ENCODE results near the gene NRSN2.
A peak's percentile ranks its signal among the peaks of the same experiment; 100 is the strongest.
"Not testable (repeated sequence)": the region's sequence is repeated elsewhere in the genome, so short reads cannot be mapped to it uniquely, and the experiment has no call there.

The NRSN2 gene

DNA sequence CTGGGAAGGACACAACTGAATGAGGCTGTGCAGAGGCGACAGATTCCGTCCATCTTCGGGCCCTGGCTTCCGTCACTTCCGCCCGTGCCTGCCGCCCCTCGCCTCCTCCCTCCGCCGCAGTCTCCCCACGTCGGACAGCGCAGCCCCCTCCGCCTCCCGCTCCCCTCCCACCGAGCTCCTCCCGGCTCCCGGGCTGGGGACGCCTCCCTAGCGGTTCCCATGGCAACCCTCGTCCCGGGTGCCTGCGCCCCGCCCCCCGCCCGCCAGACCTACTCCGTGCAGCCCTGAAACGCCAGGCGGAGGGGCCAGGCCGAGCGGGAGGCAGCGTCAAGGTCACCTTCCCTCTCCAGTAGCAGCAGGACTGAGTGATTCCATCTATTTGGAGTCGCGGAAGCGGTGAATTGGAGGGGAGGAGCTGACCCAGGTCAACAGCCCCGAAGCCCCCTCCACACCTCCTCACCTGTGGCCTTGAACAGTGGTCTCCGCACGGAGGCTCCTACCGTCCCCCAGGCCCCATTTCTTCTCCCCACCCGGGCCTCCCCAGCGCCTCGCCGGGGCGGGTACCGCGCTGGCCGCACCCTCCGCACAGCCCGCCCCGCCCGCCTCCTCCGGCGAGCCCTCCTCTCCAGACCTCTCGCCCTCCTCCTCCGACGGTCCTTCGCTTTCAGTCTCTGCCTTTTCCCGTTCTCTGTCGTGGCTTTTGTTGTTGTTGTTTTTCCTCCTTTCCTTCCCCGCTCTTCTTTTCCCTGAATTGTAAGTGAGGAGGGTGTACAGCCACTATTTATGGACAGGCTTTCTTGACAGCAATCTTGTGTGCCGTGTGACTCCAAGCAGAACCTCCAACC lies 951 bp downstream of the NRSN2 start:
- in situ Hi-C loops (cut with MboI; ENCODE audit: low pct_unique_long_range_greater_than_20kb, low sequenced_read_pairs): no loop called here
- DNase-seq: peak; percentile 93

DNA sequence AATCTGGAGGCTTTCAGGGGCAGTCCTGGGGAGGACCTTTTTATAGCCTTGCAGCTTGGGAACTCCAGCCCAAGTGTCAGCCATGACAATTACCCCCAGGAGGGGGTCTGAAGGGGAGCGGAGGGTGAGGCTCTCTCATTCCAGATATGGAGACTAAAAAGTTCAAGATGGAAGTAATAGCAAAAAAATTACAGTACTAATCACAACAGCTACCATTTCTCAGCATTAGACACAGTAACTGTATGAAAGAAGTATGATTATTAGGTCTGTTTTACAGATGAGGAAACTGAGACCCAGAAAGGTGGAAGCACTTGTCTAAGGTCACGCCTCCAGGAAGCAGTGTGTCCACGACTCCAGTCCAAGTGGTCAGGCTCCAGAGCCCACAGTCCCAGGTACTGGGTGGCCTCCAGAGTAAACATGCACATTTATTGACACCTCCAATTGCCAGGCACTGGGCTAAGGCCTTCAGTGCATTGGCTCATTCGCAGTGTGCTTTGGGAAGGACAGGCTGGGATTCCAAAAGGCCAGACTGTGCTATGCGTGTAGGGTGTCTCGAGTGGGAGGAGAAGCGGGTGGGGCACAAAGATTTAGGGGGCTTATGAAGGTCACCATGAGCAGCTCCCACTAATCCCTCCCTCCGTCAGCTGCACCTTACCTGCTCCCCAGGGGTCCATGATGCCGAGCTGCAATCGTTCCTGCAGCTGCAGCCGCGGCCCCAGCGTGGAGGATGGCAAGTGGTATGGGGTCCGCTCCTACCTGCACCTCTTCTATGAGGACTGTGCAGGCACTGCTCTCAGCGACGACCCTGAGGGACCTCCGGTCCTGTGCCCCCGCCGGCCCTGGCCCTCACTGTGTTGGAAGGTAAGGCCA lies 2.3 kb downstream of the NRSN2 start:
- in situ Hi-C loops (cut with MboI; ENCODE audit: low pct_unique_long_range_greater_than_20kb, low sequenced_read_pairs): no loop called here
- DNase-seq: no peak

DNA sequence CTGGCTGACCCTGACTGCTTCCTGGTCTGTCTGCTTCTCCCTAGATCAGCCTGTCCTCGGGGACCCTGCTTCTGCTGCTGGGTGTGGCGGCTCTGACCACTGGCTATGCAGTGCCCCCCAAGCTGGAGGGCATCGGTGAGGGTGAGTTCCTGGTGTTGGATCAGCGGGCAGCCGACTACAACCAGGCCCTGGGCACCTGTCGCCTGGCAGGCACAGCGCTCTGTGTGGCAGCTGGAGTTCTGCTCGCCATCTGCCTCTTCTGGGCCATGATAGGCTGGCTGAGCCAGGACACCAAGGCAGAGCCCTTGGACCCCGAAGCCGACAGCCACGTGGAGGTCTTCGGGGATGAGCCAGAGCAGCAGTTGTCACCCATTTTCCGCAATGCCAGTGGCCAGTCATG lies 6.3 kb downstream of the NRSN2 start:
- DNase-seq: no peak
- in situ Hi-C loops (cut with MboI; ENCODE audit: low pct_unique_long_range_greater_than_20kb, low sequenced_read_pairs): no loop called here

DNA sequence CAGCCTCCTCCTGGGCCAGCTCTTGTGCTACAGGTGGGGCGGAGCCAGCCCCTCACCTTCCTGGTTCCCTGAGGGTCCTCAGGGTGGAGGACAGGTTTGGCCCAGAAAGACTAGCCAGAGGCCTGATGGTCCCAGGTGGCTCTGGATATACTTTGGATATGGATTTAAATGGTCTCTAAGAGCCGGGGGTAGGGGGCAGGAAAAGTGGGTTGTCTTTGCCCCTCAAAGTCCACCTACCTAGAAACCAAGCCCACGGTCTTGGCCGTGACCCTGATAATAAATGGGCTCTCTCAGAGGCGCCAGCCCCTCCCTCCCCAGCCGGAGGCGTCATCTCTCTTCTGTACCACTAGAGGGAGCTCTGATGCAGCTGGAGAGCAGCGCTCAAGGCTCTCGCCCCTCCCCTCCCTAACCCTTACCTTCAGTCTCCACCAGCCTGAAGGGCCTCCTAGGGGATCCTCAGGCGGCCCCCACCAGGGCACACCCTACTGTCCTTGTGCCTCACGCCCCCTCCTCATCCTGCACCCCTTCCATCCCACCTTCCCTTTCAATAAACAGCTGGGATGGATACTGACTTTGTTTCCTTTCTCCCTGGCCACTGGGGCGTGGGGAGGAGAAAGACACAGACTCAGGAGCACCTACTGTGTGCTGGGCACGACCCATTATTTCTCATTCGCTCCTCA lies 7.5 kb downstream of the NRSN2 start:
- in situ Hi-C loops (cut with MboI; ENCODE audit: low pct_unique_long_range_greater_than_20kb, low sequenced_read_pairs): no loop called here
- peak; percentile 83 for DNase-seq

DNA sequence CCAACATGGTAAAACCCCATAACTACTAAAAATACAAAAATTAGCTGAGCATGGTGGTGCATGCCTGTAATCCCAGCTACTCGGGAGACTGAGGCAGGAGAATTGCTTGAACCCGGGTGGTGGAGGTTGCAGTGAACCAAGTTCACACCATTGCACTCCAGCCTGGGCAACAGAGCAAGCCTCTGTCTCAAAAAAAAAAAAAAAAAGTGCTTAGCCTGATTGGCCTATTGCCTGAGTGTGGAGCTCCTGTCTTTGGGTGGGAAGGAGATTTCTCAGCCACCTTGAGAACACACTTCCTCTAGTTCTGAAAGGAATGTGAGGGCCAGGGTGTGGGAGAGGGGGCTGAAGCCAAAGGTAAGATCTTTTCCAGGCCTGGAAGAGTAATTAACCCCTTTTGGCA lies 9.2 kb downstream of the NRSN2 start:
- DNase-seq; in situ Hi-C loops (cut with MboI; ENCODE audit: low pct_unique_long_range_greater_than_20kb, low sequenced_read_pairs): not testable (repeated sequence)

DNA sequence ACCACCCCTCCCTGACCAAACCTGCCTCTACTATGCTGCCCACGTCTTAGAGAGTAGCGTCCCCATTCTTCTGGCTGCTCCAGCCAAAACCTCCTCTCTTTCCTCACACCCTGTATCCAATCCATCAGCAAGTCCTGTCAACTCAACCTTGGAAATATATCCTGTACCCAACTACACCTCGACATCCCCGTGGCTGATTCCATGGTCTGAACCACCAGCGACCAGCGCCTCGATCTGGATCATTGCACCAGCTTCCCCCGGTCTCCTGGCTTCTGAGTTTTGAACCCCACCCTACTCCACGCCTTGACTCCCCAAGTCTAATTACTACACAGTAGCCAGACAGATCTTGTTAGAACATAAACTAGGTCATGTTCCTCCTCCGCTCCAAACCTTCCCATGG lies 9.8 kb downstream of the NRSN2 start:
- in situ Hi-C loops (cut with MboI; ENCODE audit: low pct_unique_long_range_greater_than_20kb, low sequenced_read_pairs): no loop called here
- DNase-seq: no peak

DNA sequence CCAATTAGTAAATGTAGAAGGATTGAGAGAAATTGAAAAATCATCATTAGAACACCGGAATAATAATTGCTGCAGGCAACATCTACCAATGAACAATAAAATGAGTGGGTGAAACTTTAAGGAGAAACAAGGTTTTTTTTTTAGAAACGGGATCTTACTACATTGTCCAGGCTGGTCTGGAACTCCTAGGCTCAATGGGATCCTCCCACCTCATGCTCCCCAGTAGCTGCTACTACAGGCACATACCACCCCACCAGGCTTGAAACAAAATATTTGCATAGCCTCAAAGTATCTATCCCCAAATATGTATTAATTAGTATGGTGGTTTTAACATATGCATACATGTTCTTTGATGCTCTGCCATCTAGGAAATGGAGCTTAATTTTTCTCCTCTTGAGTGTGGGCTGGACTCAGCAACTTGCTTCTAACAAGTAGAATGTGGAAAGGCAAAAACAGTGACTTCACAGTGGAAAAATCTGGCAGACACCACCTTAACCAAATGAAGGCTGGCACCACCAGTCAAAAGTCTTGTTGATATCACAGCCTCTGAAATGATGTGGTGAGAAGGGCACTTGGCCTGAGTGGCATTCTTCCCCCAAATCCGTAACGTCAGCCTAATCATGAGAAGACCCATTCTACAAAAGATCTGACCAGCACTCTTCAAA lies 12.1 kb downstream of the NRSN2 start:
- in situ Hi-C loops (cut with MboI; ENCODE audit: low pct_unique_long_range_greater_than_20kb, low sequenced_read_pairs): no loop called here
- no peak for DNase-seq

DNA sequence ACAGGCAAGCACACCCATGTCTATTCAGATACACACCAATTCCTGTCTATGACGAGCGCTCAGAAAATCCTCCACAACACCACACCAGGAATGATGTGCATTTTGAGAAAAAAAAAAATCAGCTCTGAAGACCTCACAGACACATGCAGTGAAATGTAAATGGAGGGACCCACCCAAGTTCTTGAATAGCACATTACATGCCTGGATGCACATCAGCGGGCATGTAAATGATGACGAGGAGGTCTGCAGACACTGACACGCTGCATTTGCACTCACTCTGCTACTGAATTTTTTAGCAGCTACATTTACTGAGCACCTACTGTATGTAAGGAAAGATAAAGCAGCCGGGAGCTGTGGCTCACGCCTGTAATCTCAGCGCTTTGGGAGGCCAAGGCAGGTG lies 14.7 kb downstream of the NRSN2 start:
- no peak for DNase-seq
- in situ Hi-C loops (cut with MboI; ENCODE audit: low pct_unique_long_range_greater_than_20kb, low sequenced_read_pairs): no loop called here

DNA sequence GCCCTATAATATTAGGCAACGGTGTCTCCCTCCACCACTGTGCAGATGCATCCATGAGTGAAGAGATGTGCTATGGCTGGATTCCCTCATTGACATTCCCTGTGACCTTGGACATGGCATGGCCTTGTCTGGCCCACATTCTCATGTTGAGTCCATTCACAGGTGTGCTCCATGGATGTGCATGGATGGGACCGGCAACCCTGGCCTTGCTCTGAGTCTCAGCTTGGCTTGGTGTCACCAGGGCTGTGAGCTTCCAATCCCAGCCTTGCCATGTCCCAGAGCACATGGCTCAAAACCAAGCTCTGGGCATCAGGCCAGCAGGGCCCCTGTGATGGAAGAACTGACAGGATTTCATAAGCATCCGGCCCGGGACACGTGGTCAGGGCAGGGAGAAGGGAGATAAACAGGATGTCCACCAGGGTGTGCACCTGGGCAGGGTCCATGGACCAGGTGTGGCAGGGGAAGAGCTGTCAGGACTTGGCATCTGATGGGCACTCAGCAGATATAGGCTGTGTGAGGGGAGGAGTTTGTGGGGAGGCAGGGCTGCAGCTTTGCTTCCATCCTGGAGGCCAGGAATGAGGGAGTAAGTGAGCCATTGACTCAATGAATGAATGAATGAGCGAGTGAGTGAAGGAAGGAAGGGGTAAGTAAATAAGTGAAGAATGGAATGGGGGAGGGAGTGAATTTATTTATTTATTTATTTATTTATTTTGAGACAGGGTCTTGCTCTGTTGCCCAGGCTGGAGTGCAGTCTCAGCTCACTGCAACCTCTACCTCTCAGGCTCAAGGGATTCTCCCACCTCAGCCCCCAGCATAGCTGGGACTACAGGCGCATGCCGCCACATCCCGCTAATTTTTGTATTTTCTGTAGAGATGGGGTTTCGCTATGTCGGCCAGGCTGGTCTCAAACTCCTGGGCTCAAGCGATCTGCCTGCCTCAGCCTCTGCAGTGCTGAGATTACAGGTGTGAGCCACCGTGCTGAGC lies 15.7 kb downstream of the NRSN2 start:
- peak; percentile 92 for DNase-seq
- in situ Hi-C loops (cut with MboI; ENCODE audit: low pct_unique_long_range_greater_than_20kb, low sequenced_read_pairs): no loop called here

DNA sequence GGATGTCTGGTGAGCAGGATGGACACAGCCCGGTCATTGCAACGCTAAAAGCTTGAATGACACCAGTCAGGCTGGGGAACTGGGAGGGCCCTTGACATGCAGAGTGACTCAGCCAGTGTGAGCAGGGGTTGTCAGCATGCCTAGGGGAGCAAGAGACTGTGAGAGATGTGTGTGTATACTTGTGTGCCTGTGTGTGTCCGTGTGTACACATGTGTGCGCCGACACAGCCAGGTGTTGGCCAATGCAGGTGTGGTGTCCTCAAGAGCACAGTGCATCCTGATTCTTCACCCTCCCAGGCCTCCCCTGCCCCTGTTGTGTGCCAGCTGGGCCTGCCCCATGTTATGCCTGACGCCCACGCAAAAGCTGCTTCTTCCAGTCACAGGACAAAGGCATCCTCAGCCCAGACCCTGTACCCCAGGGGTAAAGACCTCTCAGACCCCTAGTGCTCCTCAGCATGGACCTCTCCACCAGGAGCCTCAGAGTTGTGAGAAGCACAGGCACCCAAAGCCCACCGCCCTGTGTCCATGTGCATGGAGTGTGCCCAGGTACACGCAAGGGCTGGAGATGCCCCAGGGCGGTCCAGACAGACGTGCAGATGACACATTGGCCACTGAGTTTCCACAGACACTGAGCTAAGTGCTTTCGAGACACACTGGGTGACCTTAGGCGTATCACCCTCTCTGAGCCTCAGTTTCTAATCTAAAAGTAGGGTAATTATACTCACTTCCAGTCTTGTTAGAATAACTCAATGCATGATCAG lies 16.6 kb downstream of the NRSN2 start:
- in situ Hi-C loops (cut with MboI; ENCODE audit: low pct_unique_long_range_greater_than_20kb, low sequenced_read_pairs): no loop called here
- no peak for DNase-seq

DNA sequence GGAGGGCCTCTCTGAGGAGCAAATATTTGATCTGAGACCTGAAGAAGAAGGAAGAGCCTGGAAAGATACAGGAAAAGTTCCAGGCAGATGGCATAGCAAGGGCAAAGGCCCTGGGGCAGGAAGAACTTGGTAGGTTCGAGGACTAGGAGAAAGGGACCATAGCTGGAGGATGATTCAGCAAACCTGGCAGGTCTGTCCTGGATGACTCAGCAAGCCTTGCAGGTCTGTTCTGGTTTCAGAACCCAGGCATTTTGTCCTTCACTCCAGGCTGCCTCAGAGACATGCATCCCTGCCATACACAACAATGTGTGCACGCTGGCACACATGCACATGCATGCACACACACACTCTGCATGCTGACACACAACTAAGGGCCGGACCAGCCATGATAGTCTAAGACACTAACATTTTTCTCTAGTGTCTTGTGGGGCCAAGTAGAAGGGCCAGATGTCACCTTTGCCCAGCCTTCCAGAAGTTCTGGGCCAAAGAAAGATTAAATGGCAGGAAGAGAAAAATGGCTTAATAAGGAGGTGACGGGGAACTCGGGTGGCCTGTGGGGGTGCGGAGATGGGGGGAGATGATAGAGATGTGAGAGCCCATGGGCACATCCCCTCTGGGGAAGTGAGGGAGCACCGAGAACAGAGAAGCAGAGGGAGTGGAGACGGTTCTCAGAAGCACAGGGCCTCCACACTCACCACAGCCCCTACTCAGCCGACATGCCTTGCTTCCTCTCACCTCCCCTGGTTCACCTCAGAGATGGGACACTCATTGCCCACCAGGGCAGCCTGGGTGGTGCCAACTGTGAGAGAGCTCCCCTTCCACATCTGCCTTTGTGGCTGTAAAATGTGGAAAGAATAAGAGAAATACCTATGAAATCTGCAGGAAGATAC lies 18.2 kb downstream of the NRSN2 start:
- in situ Hi-C loops (cut with MboI; ENCODE audit: low pct_unique_long_range_greater_than_20kb, low sequenced_read_pairs): no loop called here
- no peak for DNase-seq

DNA sequence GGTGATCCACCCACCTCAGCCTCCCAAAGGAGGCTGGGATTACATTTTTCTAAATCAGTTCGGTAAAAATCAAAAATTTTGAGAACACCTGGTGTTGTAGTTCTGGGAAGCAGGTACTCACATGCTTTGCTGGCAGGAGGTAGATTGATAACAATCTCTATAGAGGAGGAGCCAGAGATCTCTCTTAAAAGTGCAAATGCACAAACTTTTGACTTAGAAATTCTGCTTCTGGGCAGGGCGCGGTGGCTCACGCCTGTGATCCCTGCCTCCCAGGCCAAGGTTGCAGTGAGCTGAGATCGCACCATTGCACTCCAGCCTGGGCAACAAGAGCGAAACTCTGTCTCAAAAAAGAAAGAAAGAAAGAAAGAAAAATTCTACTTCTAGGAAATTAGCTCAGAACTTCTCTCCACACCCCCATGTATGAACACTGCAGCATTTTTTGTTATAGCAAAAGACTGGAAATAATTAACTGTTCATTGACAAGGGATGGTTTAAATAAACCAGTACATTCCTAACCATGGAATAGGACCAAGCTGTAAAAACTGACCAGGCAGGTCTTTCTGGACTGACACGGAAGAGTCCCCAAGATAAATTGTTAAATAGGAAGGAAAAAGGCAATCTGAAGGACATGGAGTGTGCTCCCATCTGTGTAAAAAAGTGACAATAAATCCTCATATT lies 19.3 kb downstream of the NRSN2 start:
- DNase-seq: no peak
- in situ Hi-C loops (cut with MboI; ENCODE audit: low pct_unique_long_range_greater_than_20kb, low sequenced_read_pairs): no loop called here

DNA sequence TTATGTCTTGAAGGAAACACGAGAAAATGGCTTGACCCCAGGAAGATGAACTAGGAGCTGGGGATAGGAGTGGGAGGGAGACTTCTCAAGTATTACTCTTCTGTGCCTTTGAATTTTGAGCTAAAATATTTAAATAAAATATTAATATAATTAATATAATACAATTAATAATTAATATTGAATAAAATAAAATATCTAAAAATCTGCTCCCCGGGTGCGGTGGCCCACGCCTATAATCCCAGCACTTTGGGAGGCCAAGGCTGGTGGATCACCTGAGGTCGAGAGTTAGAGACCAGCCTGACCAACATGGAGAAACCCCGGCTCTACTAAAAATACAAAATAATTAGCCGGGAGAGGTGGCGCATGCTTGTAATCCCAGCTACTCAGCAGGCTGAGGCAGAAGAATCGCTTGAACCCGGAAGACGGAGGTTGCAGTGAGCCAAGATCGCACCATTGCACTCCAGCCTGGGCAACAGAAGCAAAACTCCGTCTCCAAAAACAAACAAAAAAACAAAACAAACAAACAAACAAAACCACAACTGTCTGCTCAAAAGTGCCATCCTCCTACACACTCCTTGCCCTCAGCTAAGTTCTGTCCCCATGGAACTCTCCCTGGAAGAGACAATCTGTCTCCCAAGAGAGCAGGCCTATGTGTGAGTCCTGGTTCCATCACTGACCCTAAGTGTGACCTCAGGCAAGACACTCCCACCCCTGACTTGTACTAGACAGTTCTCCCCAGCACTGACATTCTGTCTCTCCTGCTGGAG lies 20.0 kb downstream of the NRSN2 start:
- DNase-seq: no peak
- in situ Hi-C loops (cut with MboI; ENCODE audit: low pct_unique_long_range_greater_than_20kb, low sequenced_read_pairs): no loop called here

DNA sequence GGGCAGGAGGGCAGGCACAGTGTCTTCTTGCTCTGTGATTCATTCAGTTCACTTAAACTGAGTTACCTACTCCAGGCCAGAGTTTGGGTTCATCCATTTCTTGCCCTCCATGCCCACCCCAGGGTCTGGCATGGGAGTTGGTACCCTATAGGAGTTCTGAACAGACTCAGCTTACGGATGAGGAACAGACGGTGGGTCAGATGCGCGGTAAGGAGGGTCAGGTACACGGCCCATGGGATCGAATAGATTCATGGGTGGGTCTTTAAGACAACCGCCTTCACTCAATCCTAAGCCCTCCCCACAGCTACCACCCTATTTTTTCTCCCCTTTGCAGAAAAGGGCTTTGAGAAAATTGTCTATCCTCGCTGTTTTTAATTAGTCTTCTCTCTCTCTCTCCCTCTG lies 20.6 kb downstream of the NRSN2 start:
- DNase-seq: no peak
- in situ Hi-C loops (cut with MboI; ENCODE audit: low pct_unique_long_range_greater_than_20kb, low sequenced_read_pairs): no loop called here

DNA sequence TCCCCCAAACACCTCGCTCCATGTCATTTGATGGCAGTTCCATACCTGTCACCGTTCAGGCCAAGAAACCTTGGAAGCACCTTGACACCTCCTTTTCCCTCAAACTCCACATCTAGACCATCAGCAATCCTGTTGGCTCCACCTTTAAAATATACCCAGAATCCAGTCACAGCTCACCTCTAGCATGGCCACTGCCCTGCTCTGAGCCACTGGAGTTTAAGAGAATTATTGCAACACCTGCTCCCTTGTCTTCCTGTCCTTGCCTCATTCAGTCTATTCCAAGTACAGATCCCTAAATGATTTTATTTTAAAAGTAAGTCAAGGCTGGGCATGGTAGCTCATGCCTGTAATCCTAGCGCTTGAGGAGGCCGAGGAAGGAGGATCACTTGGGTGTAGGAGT lies 22.0 kb downstream of the NRSN2 start:
- in situ Hi-C loops (cut with MboI; ENCODE audit: low pct_unique_long_range_greater_than_20kb, low sequenced_read_pairs): no loop called here
- DNase-seq: no peak
